Sigmoid colon (tissue), 4 donors: ENCODE measurements around the gene FATE1.

Experiments used
- CTCF ChIP-seq, 4 experiments: fragments of 450-650 bp in 3 of 4; fragments of 200-600 bp in 1 of 4; IDR thresholded peaks; one replicate each; pipeline ENCODE4 v1.5.1; 2016 to 2019; ENCODE audit warnings: antibody characterized with exemption in 4 of 4, mild to moderate bottlenecking in 3 of 4, moderate library complexity in 2 of 4
- EP300 ChIP-seq, 4 donors: sonication (generic); formaldehyde crosslinking; IDR thresholded peaks; one replicate each; pipeline ENCODE4 v1.6.1; 2017; ENCODE audit warnings: antibody characterized with exemption in 4 of 4
- POLR2A ChIP-seq, 2 donors: fragments of 450-650 bp; IDR thresholded peaks; one replicate each; pipeline ENCODE4 v1.6.1; 2016; ENCODE audit warnings: antibody characterized with exemption in 2 of 2, mild to moderate bottlenecking in 2 of 2, moderate library complexity in 2 of 2
- POLR2AphosphoS5 ChIP-seq, 4 donors: sonication (generic); formaldehyde crosslinking; IDR thresholded peaks; one replicate each; pipeline ENCODE4 v1.6.1; 2017; ENCODE audit warnings: antibody characterized with exemption in 4 of 4

DNA sequence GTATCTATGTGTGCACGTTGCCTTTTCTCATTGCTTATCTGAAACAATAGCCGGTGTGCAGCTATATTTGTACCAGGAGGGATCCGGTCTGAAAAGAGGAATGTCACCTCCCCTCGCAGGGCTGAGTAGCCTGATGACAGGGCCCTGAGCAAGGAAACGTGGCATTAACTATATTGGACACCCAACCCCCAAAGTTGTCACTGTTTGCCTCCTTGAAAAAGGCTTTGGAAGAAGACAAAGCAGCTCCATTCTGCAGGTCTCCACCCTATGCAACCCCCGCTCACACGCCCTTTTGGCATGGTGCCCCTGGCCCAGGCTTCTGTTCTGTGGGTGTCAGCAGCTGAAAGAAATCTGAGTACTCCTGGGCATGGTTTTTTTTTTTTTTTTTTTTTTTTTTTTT lies 12.3 kb upstream of the FATE1 start:
- TF ChIP-seq CTCF (IDR thresholded peaks at IDR 0.05) (no peak), POLR2AphosphoS5 (IDR thresholded peaks at IDR 0.05) (no peak), POLR2A (IDR thresholded peaks at IDR 0.05) (no peak), EP300 (IDR thresholded peaks at IDR 0.05) (no peak)
